HG02763 (cell line): ENCODE measurements around the gene TRIM9.
"Not testable (repeated sequence)": the region's sequence is repeated elsewhere in the genome, so short reads cannot be mapped to it uniquely, and the experiment has no call there.

Experiments
- ATAC-seq: cut with Tn5 transposase; IDR thresholded peaks from one replicate; pipeline ENCODE4 v1.9.1; 2021; ENCODE audit warnings: mild to moderate bottlenecking, moderate library complexity; ENCODE audit not compliant: unreplicated experiment

Gene TRIM9

GRCh38 chr14:50967790-50968189, 127.1 kb downstream of the TRIM9 start:
- no peak for ATAC-seq

GRCh38 chr14:50967103-50967502, 127.8 kb downstream of the TRIM9 start:
- no peak for ATAC-seq

GRCh38 chr14:50964683-50965390, 130.1 kb downstream of the TRIM9 start:
- ATAC-seq, result no peak

- ATAC-seq, result no peak
Measured at GRCh38 chr14:50963919-50964318, 131.0 kb downstream of the TRIM9 start.

GRCh38 chr14:50961605-50962221, 133.2 kb downstream of the TRIM9 start:
- no peak for ATAC-seq

GRCh38 chr14:50957296-50957695, 137.6 kb downstream of the TRIM9 start:
- no peak for ATAC-seq

GRCh38 chr14:50956421-50956820, 138.5 kb downstream of the TRIM9 start:
- not testable (repeated sequence) for ATAC-seq

GRCh38 chr14:50955373-50956043, 139.4 kb downstream of the TRIM9 start:
- no peak for ATAC-seq

GRCh38 chr14:50954811-50955372, 140.0 kb downstream of the TRIM9 start:
- no peak for ATAC-seq

GRCh38 chr14:50953502-50953901, 141.4 kb downstream of the TRIM9 start:
- no peak for ATAC-seq

GRCh38 chr14:50951032-50951431, 143.9 kb downstream of the TRIM9 start:
- no peak for ATAC-seq

GRCh38 chr14:50948205-50948604, 146.7 kb downstream of the TRIM9 start:
- ATAC-seq, result no peak

GRCh38 chr14:50947446-50947845, 147.5 kb downstream of the TRIM9 start:
- no peak for ATAC-seq

GRCh38 chr14:50946234-50946935, 148.5 kb downstream of the TRIM9 start:
- ATAC-seq, result no peak

GRCh38 chr14:50944647-50945413, 150.1 kb downstream of the TRIM9 start:
- no peak for ATAC-seq

GRCh38 chr14:50943943-50944646, 150.8 kb downstream of the TRIM9 start, which contains the start of gene PYGL:
Gene PYGL, minus strand, starts transcription at chr14:50944483. Its CDS starts 80 bp downstream, at chr14:50944403.
- peak; percentile 50 for ATAC-seq

- no peak for ATAC-seq
Measured at GRCh38 chr14:50943261-50943942, 151.5 kb downstream of the TRIM9 start.

GRCh38 chr14:50941638-50942037, 153.3 kb downstream of the TRIM9 start:
- ATAC-seq, result not testable (repeated sequence)

- ATAC-seq, result no peak
Measured at GRCh38 chr14:50941151-50941550, 153.8 kb downstream of the TRIM9 start.
